ENCODE measurements around the gene SLTM. TPM values are rescaled to one million over a fixed set of nuclear protein-coding genes. Genes with fewer than 3 reads are reported as not detected.
A peak's percentile ranks its signal among the peaks of the same experiment; 100 is the strongest.
"Not testable (repeated sequence)": the region's sequence is repeated elsewhere in the genome, so short reads cannot be mapped to it uniquely, and the experiment has no call there.

Gene SLTM
- polyA plus RNA-seq, 6 donors from 2014 or later: 42.5 to 100.0 (median 65.9) TPM

DNA sequence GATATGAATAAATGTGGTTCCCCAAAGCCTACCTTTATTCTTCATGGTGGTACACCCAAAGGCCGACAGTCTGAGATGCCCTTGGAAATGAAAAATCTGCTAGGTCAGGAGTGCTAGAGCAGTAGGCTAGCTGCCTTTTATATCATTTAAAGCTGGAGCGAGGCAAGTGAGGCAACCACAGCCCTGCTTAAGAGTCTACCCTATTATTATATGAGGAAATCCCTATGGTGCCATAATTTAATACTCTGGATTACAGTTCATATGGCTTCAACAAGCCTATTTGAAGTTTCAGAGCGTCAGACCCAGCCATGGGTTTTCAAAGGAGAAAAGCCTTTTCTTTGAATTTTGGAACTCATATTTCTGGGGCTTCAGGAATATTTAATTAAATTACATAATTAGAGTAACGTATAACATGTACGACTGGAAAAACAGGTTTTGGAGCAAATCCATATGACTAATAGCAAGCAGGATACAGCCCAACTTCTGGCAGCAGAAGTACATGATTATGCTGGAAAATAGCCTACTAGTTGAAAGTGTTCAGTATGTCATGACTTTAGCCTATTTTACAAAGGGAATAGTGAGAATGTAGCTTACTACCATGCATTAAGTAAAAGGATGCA lies 18.0 kb upstream of the SLTM start:
- no peak for ATAC-seq (ENCODE audit: low read depth in 2 of 2)
- Mint-ChIP-seq H3K36me3 (no peaks in the 10 kb centered on the region), H3K27me3 (no peaks in the 10 kb centered on the region)

DNA sequence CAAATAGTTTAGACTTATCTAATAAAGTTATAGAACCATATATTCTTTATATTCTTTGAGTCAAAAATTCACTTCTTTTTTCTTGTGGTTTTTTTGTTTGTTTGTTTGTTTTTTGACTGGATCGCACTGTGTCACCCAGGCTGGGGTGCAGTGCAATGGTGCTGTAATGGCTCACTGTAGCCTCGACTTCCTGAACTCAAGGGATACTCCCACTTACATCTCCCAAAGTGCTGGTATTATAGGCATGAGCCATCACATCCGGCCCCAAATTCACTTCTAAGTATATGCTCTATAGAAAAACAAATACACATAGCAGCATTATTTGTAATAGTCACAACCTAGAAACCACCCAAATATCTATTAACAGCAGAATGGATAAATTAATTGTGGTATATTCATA lies 13.7 kb upstream of the SLTM start:
- DNase-seq (no peak), ATAC-seq (ENCODE audit: low read depth in 2 of 2) (no peak)
- H3K36me3 Mint-ChIP-seq: no peaks in the 10 kb centered on the region
- H3K27me3 Mint-ChIP-seq: no peaks in the 10 kb centered on the region
- no peaks in the 10 kb centered on the region for H3K4me1 Mint-ChIP-seq
- no peak overlapping the region for H3K4me3 Mint-ChIP-seq
- H3K27ac Mint-ChIP-seq: no peak overlapping the region
- no peaks in the 10 kb centered on the region for H3K9me3 Mint-ChIP-seq

More for the DNA sequence above, 18.0 kb upstream of the SLTM start:
- Mint-ChIP-seq H3K9me3 (no peaks in the 10 kb centered on the region), H3K4me1 (no peaks in the 10 kb centered on the region), H3K27ac (no peak overlapping the region), H3K4me3 (no peak overlapping the region)
- no peak for DNase-seq

DNA sequence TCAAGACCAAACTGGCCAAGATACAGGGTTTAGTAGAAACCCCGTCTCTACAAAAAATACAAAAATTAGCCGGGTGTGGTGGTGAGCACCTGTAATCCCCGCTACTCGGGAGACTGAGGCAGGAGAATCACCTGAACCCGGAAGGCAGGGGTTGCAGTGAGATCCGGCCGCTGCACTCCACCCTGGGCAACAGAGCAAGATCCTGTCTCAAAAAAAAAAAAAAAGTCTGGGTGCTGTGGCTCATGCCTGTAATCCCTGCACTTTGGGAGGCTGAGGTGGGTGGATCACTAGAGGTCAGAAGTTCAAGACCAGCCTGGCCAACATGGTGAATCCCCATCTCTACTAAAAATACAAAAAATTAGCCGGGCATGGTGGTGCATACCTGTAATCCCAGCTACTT lies 1.5 kb upstream of the SLTM start:
- Mint-ChIP-seq H3K27ac (peak overlapping the region in 2 of 6 donors; percentile 96 to 97), H3K4me1 (peaks cover 7 to 33% (median 10%) of the 10 kb centered on the region in 3 donors), H3K4me3 (peak overlapping the region in 5 of 8 donors; percentile 9 to 98 (median 84))
- not testable (repeated sequence) for ATAC-seq (ENCODE audit: low read depth in 2 of 2); H3K36me3 Mint-ChIP-seq; DNase-seq; H3K9me3 Mint-ChIP-seq; H3K27me3 Mint-ChIP-seq

DNA sequence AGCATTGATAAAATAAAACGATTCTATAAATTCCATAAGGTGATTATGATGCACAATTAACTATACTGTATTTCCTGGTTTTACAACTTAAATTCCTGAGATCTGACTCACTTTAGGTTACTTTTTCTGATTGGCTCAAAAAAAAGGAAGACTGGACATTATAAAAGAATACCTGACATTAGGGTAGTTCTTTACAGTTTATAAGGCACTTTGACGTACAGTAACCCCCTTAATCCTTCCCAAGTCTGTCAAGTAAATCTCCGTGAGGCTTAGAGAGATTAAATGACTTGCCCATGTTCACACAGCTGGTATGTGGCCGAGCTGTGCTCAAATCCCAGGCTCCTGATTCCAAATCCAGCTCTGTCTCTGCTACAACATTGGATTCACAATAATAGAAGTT lies 1.0 kb upstream of the SLTM start:
- peaks cover 7 to 34% (median 10%) of the 10 kb centered on the region in 3 donors for H3K4me1 Mint-ChIP-seq
- no peaks in the 10 kb centered on the region for H3K9me3 Mint-ChIP-seq
- H3K4me3 Mint-ChIP-seq: peak overlapping the region; percentile 84 to 100 (median 98)
- no peak for ATAC-seq (ENCODE audit: low read depth in 2 of 2)
- no peaks in the 10 kb centered on the region for H3K27me3 Mint-ChIP-seq
- H3K36me3 Mint-ChIP-seq: no peaks in the 10 kb centered on the region
- DNase-seq: no peak
- H3K27ac Mint-ChIP-seq: peak overlapping the region in 4 of 6 donors; percentile 80 to 97 (median 95)

DNA sequence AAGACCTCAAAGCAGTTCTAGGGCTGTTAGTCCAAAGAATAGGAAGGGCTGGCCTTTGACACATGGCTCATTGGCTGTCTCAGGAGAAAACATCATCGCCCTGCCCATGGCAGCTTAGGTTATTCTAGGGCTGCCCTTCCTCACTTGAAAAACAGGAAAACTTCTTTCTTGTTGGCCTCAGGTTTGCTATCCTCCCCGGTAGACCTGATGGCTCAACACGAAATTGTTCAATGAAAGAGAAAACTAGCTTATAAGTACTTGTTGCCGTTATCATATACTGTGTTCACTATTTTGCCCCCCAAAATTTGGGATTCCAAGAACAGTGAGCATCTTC lies 602 bp upstream of the SLTM start:
- Mint-ChIP-seq H3K36me3 (no peaks in the 10 kb centered on the region), H3K27me3 (no peaks in the 10 kb centered on the region), H3K4me3 (peak overlapping the region; percentile 84 to 100 (median 98)), H3K9me3 (no peaks in the 10 kb centered on the region), H3K27ac (peak overlapping the region; percentile 94 to 98 (median 96)), H3K4me1 (peaks cover 7 to 34% (median 10%) of the 10 kb centered on the region in 3 donors)
- no peak for DNase-seq
- ATAC-seq (ENCODE audit: low read depth in 2 of 2): peak in 1 of 2 donors; percentile 1

DNA sequence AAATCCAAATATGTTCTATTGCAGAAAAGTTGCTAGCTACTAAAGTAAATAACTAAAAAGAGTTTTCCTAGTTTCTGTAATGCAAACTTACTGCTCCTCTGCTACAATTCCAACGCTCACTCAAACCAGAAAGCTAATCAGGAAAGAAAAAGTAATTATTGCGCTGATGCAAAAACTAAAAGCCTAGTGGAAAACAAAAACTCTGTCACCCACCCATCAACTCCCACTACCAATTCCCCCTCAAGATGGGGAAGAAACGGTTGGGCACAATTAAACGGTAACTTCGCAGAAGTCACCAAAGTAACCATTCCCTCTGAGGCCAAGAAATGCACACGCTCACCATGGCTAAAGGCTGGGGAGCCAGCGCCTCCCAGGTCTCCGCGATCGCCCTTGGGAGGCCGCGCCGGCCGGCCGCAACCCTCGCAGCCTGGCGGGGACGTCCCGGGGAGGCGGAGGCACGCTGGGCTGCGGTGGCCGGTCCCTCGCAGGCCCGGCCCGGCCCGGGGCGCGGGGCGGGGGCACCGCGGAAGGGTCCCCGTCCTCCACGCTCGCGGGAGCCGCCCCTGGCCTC lies 684 bp downstream of the SLTM start:
- H3K9me3 Mint-ChIP-seq: no peaks in the 10 kb centered on the region
- no peak for DNase-seq
- peak overlapping the region; percentile 84 to 99 (median 93) for H3K4me3 Mint-ChIP-seq
- H3K36me3 Mint-ChIP-seq: no peaks in the 10 kb centered on the region
- no peaks in the 10 kb centered on the region for H3K27me3 Mint-ChIP-seq
- no peak for ATAC-seq (ENCODE audit: low read depth in 2 of 2)
- peaks cover 7 to 34% (median 10%) of the 10 kb centered on the region in 3 donors for H3K4me1 Mint-ChIP-seq
- H3K27ac Mint-ChIP-seq: peak overlapping the region; percentile 88 to 98 (median 96)

DNA sequence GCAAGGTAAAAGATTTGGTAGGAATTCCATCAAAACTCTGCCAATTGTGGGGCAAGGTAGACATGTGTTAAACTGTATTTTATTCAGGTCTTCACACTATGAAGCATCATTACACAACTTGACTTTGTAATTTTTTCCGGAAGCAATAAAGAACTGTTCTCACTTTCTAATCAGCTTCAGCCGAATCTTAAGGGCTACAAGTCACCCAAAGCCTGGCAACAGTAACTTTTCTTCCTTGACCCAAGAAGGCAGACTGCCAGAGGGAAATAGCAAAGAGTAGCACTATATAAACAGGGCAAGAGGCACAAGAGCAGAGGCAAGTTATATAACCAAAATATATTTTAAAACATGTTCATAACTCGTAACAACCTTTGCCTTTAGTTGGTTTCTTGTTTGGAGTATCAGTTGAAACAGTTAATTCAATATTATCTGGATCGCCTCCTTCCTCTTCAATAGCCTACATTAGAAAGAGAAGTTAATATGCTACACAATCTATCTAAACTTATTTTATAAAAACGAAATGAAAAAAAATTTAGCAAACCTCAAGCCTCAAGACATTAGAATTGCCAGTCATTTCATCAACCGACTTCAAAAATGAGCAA lies 1.4 kb downstream of the SLTM start:
- peak overlapping the region; percentile 84 to 97 (median 93) for H3K4me3 Mint-ChIP-seq
- no peaks in the 10 kb centered on the region for H3K27me3 Mint-ChIP-seq
- no peak for ATAC-seq (ENCODE audit: low read depth in 2 of 2)
- no peaks in the 10 kb centered on the region for H3K9me3 Mint-ChIP-seq
- H3K4me1 Mint-ChIP-seq: peaks cover 7 to 35% (median 10%) of the 10 kb centered on the region in 3 donors
- DNase-seq: no peak
- H3K36me3 Mint-ChIP-seq: no peaks in the 10 kb centered on the region
- H3K27ac Mint-ChIP-seq: peak overlapping the region in 5 of 6 donors; percentile 94 to 98 (median 96)

DNA sequence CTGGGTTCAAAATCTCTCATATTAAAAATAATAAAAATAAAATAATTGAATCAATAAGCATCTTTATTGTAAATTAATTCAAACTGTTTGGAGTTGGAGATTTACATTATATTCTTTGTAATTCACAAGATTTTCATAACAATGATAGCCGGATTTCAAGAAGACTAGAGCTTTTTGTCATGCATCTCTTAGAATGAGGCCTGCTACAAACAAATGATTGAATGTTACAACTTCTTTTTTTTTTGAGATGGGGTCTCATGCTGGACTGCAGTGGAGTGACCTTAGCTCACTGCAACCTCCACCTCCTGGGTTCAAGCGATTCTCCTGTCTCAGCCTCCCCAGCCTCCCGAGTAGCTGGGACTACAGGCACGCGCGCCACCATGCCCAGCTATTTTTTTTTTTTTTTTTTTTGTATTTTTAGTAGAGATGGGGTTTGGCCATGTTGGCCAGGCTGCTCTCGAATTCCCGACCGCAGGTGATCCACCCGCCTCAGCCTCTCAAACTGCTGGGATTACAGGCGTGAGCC lies 3.5 kb downstream of the SLTM start:
- no peak overlapping the region for H3K27ac Mint-ChIP-seq
- DNase-seq: no peak
- peak overlapping the region in 1 of 8 donors; percentile 59 for H3K4me3 Mint-ChIP-seq
- no peaks in the 10 kb centered on the region for H3K27me3 Mint-ChIP-seq
- ATAC-seq (ENCODE audit: low read depth in 2 of 2): no peak
- H3K9me3 Mint-ChIP-seq: no peaks in the 10 kb centered on the region
- H3K36me3 Mint-ChIP-seq: no peaks in the 10 kb centered on the region
- H3K4me1 Mint-ChIP-seq: peaks cover 7 to 49% (median 10%) of the 10 kb centered on the region in 3 donors

DNA sequence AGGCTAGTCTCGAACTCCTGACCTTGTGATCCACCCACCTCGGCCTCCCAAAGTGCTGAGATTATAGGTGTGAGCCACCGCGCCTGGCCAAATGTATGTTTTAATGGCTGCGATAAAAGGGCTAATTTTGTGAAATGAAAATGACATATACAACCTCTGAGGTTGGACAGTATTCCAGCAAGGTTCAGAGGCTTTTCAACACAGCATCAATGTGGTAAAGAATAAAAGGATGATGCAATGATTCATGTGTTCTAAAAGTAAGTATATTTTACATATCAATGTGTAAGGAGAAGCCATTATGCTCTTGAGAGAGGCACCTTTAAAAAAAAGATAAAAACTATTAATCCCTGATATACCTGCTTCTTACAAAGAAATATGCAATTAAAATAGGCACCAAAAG lies 6.7 kb downstream of the SLTM start:
- H3K9me3 Mint-ChIP-seq: no peaks in the 10 kb centered on the region
- ATAC-seq (ENCODE audit: low read depth in 2 of 2): no peak
- H3K27me3 Mint-ChIP-seq: no peaks in the 10 kb centered on the region
- H3K4me1 Mint-ChIP-seq: peaks cover 4 to 42% (median 5%) of the 10 kb centered on the region in 3 donors
- DNase-seq: no peak
- no peaks in the 10 kb centered on the region for H3K36me3 Mint-ChIP-seq
- no peak overlapping the region for H3K4me3 Mint-ChIP-seq
- no peak overlapping the region for H3K27ac Mint-ChIP-seq

DNA sequence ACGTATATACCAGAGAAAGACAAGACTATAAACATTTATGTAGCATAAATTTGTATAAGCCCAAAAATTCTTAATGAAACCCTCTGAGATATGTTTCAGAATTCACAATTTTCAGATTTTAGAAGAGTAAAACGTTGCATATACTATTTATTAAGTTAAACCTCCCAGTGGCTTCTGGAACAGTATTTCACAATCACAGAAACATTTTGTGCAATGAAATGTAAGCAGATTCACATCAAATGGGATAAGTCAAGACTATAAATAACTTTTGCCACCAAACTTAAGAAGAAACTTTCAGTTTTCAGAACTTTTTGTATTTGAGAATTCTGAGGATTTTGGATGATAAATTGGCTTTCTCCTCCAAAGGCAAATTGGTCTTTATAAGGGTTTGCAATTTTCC lies 9.2 kb downstream of the SLTM start:
- ATAC-seq (ENCODE audit: low read depth in 2 of 2) (no peak), DNase-seq (no peak)
- H3K4me1 Mint-ChIP-seq: peaks cover 0 to 29% (median 0%) of the 10 kb centered on the region in 3 donors
- no peak overlapping the region for H3K4me3 Mint-ChIP-seq
- no peak overlapping the region for H3K27ac Mint-ChIP-seq
- H3K36me3 Mint-ChIP-seq: no peaks in the 10 kb centered on the region
- H3K27me3 Mint-ChIP-seq: no peaks in the 10 kb centered on the region
- H3K9me3 Mint-ChIP-seq: no peaks in the 10 kb centered on the region

DNA sequence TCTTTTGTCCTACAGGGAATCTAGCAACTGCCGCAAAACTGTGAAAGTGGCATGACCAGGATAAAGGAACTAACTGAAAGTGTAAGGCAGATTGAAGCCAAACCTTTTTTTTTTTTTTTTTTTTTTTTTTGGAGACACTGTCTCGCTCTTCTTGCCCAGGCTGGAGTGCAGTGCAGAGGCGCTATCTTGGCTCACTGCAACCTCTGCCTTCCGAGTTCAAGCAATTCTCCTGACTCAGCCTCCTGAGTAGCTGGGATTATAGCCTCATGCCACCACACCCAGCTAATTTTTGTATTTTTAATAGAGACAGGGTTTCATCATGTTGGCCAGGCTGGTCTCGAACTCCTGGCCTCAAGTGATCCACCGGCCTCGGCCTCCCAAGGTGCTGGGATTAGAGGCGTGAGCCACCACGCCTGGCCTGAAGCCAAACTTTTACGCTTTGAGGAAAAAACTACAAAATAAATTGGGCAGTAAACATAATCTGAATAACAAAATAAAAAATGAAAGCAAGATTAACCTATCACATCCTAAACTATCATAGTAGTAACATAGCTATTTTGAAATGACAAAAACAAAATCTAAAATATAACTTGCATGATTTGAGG lies 9.7 kb downstream of the SLTM start:
- no peak for ATAC-seq (ENCODE audit: low read depth in 2 of 2)
- DNase-seq: no peak
- H3K4me1 Mint-ChIP-seq: peaks cover 0 to 29% (median 0%) of the 10 kb centered on the region in 3 donors
- H3K27me3 Mint-ChIP-seq: no peaks in the 10 kb centered on the region
- no peaks in the 10 kb centered on the region for H3K36me3 Mint-ChIP-seq
- H3K27ac Mint-ChIP-seq: peak overlapping the region in 1 of 6 donors; percentile 31
- peak overlapping the region in 1 of 8 donors; percentile 37 for H3K4me3 Mint-ChIP-seq
- no peaks in the 10 kb centered on the region for H3K9me3 Mint-ChIP-seq

DNA sequence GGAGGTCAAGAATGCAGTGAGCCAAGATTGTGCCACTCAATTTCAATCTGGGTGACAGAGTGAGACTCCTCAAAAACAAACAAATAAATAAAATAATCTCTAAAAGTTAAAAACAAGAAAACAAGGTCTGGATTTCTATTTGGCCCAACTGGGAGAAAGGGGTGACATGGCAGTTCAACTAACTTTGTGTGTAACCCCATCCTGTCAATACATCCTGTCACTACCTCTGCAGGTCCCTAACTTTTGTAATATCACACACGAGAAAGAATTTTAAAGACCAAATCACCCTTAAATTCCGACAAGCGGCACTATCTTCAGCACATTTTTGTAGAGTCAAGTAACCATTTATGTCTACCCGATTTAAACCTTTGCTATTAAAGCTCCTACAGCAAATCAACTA lies 10.2 kb downstream of the SLTM start:
- Mint-ChIP-seq H3K4me3 (no peak overlapping the region), H3K27me3 (no peaks in the 10 kb centered on the region), H3K9me3 (no peaks in the 10 kb centered on the region), H3K27ac (peak overlapping the region in 1 of 6 donors; percentile 31), H3K4me1 (peaks cover 0 to 29% (median 0%) of the 10 kb centered on the region in 3 donors), H3K36me3 (no peaks in the 10 kb centered on the region)
- DNase-seq: no peak
- no peak for ATAC-seq (ENCODE audit: low read depth in 2 of 2)

DNA sequence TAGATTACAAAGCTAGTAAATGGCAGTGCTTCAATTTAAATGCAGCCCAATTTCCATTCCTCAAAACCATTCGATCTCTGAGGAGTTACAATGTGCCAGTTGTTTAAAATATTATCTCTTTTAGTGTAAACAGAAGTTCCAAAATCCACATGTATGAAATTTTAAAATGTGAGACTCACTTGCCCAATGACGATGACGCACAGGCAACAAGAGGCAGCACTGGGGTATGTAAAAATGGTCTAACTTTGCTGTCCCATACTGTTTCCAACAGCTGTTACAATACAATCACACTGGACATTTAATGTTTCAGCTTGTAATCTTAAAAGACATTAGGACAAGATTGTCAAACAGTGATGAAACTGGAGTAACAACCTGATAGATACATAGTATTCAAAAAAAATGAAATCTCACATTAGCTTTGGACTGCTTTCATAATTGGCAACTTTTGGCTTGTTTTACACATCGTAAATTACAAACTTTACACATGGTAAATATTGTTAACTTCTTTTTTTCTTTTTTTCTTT lies 12.2 kb downstream of the SLTM start:
- Mint-ChIP-seq H3K9me3 (no peaks in the 10 kb centered on the region), H3K27me3 (no peaks in the 10 kb centered on the region), H3K27ac (no peak overlapping the region), H3K4me1 (peaks cover 0 to 21% (median 5%) of the 10 kb centered on the region in 3 donors), H3K4me3 (no peak overlapping the region), H3K36me3 (peaks cover 0 to 7% of the 10 kb centered on the region in 2 donors)
- ATAC-seq (ENCODE audit: low read depth in 2 of 2): no peak
- DNase-seq: no peak

Measured in naive B cell (primary cell).